KBM-7 (cell line): Measurements from ENCODE around the gene KANSL1.

Experiments used
- DNase-seq: peaks from one replicate; pipeline ENCODE4 v3.0.0-alpha.2; 2015
- in situ Hi-C: fragments of 300-500 bp; cut with MboI; formaldehyde crosslinking; loops from 2 replicates; pipeline ENCODE4 v1.14.3; 2020; ENCODE audit warnings: low sequenced_read_pairs, low pct_unique_long_range_greater_than_20kb, mixed read lengths

The KANSL1 gene

GRCh38 chr17:45997624-45998023, 195.6 kb downstream of the KANSL1 start:
- in situ Hi-C loops, result loop anchor here (25.0 kb wide), 1 partner anchor 815 kb away; the partner anchor contains the start of gene WNT3
- no peak for DNase-seq

DNA sequence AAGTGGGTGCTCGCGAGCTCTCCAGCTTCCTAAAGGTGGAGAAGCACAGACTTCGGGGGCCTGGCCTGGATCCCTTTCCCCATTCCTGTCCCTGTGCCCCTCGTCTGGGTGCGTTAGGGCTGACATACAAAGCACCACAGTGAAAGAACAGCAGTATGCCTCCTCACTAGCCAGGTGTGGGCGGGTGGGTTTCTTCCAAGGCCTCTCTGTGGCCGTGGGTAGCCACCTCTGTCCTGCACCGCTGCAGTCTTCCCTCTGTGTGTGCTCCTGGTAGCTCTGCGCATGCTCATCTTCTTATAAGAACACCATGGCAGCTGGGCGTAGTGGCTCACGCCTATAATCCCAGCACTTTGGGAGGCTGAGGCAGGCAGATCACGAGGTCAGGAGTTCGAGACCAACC, 196.1 kb downstream of the KANSL1 start:
- DNase-seq, result no peak
- in situ Hi-C loops, result loop anchor here (25.0 kb wide), 1 partner anchor 815 kb away; the partner anchor contains the start of gene WNT3

- DNase-seq, result no peak
- in situ Hi-C loops, result loop anchor here (25.0 kb wide), 1 partner anchor 816 kb away; the partner anchor contains the start of gene WNT3
These were observed 196.8 kb downstream of the KANSL1 start for GRCh38 chr17:45996282-45996937.

DNA sequence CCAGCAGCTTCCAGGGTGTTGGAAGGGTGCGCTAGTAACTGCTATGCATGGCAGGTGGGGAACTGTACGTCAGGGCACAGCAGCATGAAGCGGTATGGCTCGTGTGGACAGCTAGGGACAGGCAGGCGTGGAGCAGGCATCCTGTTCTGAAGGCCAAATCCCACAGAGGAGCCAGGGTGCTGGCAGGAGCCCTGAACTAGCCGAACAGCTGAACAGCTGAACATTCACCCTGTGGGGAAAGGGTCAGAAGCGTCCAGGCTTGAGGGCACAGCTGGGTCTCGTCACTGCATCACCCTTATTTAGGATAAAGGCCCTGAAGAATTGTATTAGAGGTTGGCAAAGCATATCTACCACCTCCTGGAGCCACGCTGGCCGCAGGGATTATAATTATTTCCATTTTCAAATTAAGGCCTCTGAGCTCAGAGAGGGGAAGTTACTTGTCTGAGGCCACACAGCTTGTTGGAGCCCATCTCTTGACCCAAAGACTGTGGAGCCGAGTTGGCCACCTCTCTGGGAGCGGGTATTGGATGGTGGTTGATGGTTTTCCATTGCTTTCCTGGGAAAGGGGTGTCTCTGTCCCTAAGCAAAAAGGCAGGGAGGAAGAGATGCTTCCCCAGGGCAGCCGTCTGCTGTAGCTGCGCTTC, 197.5 kb downstream of the KANSL1 start:
- in situ Hi-C loops, result loop anchor here (25.0 kb wide), 1 partner anchor 817 kb away; the partner anchor contains the start of gene WNT3
- no peak for DNase-seq

DNA sequence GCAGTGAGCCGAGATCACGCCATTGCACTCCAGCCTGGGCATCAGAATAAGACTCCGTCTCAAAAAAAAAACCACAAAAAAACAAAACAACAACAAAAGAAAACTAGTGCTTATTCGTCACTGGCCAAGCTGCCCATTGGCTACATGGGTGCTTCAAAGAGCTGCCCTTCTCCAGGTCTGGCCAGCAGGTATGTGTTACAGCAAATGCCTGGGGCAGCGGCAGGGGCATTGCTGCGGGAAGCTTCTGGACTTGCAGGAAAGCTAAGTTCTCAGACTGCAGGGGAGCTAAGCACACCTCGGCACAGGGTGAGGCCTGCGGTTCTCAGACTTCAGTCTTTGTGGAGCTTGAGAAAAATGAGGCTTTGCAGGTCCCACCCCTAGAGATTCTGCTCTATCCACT, 198.2 kb downstream of the KANSL1 start:
- DNase-seq, result no peak
- in situ Hi-C loops, result loop anchor here (25.0 kb wide), 1 partner anchor 817 kb away; the partner anchor contains the start of gene WNT3

- in situ Hi-C loops, result loop anchor here (25.0 kb wide), 1 partner anchor 818 kb away; the partner anchor contains the start of gene WNT3
- DNase-seq, result no peak
These were observed 199.1 kb downstream of the KANSL1 start for GRCh38 chr17:45993962-45994627.

GRCh38 chr17:45992904-45993303, 200.3 kb downstream of the KANSL1 start:
- in situ Hi-C loops, result loop anchor here (25.0 kb wide), 1 partner anchor 819 kb away; the partner anchor contains the start of gene WNT3
- no peak for DNase-seq

- in situ Hi-C loops, result loop anchor here (25.0 kb wide), 1 partner anchor 820 kb away; the partner anchor contains the start of gene WNT3
- DNase-seq, result no peak
These were observed 201.1 kb downstream of the KANSL1 start for GRCh38 chr17:45992175-45992574.

DNA sequence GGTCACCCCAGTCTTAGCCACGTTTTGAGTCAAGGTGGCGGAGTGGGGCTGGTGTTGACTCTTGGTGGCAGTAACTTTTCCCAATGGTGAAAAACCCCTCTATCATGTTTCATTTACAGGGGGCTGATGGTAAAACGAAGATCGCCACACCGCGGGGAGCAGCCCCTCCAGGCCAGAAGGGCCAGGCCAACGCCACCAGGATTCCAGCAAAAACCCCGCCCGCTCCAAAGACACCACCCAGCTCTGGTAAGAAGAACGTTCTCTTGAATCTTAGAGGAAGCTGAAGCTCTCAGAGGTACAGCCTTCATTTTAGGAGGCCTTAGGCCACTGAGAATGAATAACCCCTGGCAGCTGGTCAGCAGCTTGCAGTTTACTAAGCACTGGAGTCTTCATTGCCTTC, 201.9 kb downstream of the KANSL1 start:
- in situ Hi-C loops, result loop anchor here (25.0 kb wide), 1 partner anchor 821 kb away; the partner anchor contains the start of gene WNT3
- no peak for DNase-seq

- no peak for DNase-seq
- in situ Hi-C loops, result loop anchor here (25.0 kb wide), 1 partner anchor 821 kb away; the partner anchor contains the start of gene WNT3
These were observed 202.3 kb downstream of the KANSL1 start for GRCh38 chr17:45990886-45991285.

DNA sequence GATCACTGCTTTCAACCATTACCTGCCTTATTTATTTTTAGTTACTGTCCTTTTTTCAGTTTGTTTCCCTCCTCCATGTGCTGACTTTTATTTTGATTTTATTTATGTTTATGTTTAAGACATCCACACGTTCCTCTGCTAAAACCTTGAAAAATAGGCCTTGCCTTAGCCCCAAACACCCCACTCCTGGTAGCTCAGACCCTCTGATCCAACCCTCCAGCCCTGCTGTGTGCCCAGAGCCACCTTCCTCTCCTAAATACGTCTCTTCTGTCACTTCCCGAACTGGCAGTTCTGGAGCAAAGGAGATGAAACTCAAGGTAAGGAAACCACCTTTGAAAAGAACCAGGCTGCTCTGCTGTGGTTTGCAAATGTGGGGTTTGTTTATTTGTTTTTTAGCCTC, 203.5 kb downstream of the KANSL1 start:
- in situ Hi-C loops, result loop anchor here (25.0 kb wide), 1 partner anchor 823 kb away; the partner anchor contains the start of gene WNT3
- DNase-seq, result no peak

DNA sequence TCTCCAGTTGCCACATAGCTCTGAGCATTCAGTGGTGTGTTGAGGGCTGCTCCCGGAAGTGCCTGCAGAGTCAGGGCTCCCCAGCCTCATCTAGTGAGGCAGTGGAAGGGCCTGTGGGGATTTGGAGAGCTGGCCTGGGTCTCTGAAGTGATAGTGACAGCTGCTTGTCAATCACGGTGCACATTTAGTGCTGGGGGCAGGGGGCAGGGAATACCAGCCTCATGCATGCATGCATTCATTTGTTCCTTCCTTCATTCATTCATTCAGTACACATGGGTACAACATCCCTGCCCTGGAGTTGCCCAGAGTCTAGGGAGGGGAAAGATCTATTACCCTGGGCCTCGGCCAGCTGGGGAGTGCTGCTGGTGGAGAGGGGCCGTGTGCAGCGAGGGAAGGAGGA, 205.5 kb downstream of the KANSL1 start:
- in situ Hi-C loops, result loop anchor here (25.0 kb wide), 1 partner anchor 825 kb away; the partner anchor contains the start of gene WNT3
- no peak for DNase-seq

DNA sequence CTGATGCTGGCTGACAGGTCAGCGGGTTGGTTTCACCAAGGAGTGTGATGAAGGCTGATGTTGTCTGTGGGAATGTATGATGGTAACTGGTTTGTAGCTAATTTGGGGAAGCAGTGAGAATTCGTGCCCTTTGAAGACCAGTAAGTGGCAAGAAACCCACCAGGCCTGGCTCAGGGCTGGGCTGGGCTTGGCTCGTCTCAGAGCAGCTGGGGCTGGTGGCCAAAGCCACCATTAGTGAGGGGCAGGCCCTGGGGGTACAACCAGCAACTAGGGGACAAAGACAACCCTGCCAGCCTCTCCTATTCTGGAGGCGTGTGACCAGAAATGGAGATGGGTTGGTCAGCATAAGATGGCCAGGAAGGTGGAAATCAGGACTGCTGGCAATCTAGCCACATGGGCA, 207.2 kb downstream of the KANSL1 start:
- in situ Hi-C loops, result loop anchor here (25.0 kb wide), 1 partner anchor 826 kb away; the partner anchor contains the start of gene WNT3

DNA sequence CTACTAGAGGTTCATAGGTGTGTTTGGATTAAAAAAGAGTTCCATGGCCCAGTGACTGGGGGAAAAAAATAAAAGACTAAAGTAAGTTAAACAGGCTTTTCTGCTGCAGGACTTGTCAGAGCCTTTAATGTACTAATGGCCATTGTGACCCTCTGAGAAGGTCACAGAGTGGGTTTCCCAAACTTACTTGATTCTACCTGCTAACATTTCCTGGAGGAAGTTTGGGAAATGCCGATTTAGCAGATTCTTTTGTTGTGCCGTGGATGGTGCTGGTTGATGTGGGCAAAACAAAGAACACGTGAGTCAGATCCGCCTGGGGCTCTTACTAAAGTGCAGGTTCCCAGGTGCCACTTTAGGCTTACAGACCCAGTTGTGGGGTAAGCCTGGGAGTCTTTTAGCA, 207.8 kb downstream of the KANSL1 start:
- in situ Hi-C loops, result loop anchor here (25.0 kb wide), 1 partner anchor 827 kb away; the partner anchor contains the start of gene WNT3
- no peak for DNase-seq

More for the DNA sequence above, 207.2 kb downstream of the KANSL1 start:
- DNase-seq, result no peak

DNA sequence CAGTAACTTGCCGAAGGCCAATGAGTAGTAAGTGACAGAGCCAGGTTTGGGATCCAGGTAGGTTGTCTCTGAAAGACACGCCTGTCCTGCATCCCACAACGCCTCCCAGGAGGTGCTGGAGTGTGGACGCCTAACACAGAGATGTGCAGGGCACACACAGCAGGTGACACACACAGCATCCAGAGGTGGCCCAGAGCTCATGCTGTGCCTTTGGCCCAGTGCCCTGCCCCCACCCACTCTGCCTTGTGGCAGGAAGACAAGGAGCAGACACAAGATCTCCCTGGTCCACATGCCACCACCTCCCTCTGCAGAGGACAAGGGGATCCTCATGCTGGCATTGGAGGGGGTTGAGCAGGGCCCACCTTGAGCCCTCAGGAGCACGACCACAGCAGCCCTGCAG, 208.9 kb downstream of the KANSL1 start:
- in situ Hi-C loops, result loop anchor here (25.0 kb wide), 1 partner anchor 828 kb away; the partner anchor contains the start of gene WNT3
- DNase-seq, result no peak

DNA sequence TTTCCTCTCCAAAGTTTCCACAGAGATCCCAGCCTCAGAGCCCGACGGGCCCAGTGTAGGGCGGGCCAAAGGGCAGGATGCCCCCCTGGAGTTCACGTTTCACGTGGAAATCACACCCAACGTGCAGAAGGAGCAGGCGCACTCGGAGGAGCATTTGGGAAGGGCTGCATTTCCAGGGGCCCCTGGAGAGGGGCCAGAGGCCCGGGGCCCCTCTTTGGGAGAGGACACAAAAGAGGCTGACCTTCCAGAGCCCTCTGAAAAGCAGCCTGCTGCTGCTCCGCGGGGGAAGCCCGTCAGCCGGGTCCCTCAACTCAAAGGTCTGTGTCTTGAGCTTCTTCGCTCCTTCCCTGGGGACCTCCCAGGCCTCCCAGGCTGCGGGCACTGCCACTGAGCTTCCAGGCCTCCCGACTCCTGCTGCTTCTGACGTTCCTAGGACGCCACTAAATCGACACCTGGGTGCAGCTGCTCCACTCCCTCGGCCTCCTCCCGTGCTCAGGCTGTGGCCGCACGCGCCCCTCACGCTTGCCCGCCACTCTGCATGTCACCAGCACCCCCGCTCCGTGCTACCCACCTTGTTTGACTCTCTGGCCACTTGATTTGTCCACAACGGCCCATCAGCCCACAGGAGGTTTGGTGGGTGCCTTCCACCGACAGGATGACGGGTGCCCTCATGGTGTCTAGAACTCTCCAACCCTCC, 209.5 kb downstream of the KANSL1 start:
- DNase-seq, result no peak
- in situ Hi-C loops, result loop anchor here (25.0 kb wide), 1 partner anchor 829 kb away; the partner anchor contains the start of gene WNT3

- in situ Hi-C loops, result loop anchor here (25.0 kb wide), 1 partner anchor 829 kb away; the partner anchor contains the start of gene WNT3
- DNase-seq, result no peak
These were observed 210.2 kb downstream of the KANSL1 start for GRCh38 chr17:45982791-45983613.

GRCh38 chr17:45981306-45981705, 211.9 kb downstream of the KANSL1 start:
- in situ Hi-C loops, result loop anchor here (25.0 kb wide), 1 partner anchor 831 kb away; the partner anchor contains the start of gene WNT3

More at GRCh38 chr17:45981306-45981705, 211.9 kb downstream of the KANSL1 start:
- no peak for DNase-seq
